ENCODE results near the gene COLEC12.

Gene COLEC12

DNA sequence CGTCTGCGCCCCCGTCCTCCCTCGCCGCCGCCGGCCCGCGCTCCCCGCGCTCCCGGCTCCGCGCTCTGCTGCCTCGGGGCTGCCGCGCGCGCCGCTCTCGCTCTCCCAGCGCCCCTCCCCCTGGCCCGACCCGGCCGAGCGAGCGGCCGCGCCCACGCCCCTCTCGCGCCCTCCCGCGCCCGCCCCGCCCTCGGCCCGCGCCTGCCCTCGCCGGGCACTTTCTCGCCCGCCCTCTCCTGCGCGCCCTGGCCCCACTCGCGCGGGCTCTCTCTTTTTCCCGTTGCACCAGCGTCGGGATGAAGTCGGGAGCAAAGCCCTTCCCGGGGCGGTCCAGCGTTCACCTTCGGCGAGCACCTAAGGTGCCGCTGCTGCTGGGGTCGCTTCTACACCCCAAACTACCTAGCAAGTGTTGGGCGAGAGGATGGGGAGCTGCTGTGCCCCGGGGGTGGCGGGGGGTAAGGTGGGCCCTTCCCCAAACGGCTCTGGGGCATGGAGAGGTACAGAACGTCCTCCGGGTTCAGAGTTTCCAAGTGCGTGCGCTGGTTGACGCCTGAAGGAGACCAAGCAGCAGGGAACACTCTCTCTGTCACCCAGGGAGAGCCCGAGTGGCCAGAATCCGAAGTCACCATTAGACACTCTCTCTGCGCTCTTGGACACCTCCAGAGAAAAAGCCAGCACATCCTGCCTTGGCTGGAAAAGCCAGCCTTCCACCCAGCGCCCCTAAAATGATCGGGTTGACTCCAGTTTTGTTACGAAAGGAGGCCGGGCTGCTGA lies at the start of gene COLEC12:
Gene COLEC12 (minus strand): TSS at position 70 of the 774 bp plus-strand sequence. CDS start 187 bp downstream, outside the sequence.
- no peak for DNase-seq (ENCODE audit: low spot score)

DNA sequence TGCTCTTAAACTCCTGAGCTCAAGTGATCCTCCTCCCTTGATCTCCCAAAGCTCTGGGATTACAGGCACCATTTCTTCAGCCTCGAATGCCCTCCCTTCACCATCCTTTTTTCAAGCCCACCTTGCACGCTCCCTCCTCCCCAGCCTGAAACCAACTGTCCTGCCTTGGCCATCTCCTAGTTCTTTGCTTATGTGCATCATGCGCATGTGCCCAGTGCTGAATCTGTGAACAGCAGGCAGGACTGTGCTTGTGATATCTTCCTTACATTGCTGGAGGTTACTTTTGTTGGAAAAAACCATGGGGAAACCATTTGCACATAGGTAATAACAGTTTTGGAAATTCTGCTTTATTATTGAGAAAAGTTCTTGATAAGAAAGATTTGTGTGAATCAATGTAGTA lies 49.5 kb upstream of the COLEC12 start:
- DNase-seq (ENCODE audit: low spot score), result no peak

DNA sequence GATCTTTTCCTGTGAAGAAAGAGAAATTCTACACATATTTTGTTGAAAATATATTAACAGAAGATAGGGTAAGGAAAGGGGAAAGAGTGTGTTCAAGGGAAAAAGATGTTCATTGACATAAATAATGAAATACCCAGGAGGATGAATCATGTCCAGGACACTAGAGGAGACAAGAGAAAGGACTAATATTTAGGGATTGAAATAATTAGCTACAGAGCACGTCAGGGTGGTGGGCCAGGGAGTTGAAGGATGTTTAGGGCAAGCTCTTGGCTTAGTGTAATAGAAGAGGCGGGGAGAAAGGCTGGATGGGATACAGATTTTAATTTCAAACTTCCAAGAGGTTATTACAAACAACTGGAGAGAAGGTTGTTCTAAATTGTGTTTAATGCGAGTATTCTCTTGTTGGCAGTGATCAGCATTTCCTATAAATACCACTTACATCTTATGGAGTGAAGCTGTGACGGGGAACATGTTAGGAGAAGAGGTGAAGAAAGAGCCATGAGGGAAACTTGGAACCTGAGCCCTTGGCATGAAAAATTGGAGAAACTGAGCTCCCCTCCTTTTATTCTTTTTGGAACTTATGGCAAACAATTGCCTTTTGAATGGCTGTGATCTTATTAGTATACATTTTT lies 43.1 kb upstream of the COLEC12 start:
- DNase-seq (ENCODE audit: low spot score), result no peak

DNA sequence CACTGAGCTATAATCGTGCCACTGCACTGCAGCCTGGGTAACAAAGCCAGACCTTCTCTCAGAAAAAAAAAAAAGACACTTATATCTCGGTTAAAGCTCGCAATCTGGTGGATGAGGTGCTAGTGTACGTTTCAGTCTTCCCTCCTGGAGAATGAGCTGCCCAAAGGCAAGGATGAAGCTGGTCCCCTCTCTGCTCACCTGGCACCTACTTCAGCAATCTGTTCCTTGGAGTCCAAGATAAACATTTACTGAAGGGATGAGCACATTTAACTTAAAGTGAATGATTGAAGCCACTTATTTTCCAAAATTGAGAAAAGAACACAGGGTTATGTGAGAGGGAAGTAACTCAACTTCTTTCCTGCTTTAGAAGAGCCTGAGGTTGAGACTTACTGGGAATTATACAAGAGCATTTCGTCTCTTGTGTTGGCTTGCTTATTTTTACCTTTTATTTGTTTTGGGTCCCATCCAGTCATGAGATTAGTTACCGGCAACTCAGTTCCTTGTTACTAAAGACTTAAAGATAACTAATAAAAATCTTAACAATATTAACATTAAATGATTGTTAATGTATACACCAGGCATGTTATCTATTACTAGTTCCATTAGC lies 33.6 kb upstream of the COLEC12 start:
- DNase-seq (ENCODE audit: low spot score), result no peak

DNA sequence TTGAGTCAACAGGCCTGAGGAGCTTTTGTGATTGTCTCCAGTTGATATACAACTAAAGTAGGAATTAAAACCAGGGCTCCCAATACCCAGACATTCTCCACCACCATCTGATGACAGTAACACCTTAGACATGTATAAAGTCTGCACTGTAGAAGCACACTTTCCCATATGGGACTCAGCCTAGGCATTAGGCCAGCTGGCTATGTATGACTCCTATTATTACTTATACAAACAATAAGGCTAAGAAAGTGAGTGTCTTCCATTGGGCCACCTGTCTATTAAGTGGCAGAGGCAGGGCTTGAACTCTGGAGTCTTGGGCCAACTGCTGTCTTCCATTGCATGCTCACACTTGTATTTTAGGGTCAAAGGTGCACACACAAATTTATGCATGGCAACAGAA lies 32.1 kb upstream of the COLEC12 start:
- DNase-seq (ENCODE audit: low spot score), result no peak

DNA sequence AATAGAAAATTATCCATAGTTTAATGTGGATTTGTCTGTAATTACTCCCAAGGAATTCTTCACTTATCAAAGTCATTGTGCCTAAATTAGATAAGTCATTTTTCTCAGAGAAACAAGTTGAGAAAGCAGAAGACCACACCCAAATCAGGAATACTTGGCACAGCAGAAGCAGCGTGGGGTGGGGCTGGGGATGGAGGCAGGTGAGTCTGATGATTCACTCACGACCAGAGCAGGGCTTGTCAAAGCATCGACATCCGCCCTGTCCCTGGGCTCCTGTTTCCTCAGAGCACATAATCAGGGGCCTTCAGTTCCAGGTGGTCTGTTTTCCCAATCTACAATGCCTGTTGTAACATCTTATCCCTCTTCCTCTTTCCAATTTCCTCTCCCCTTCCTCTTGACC lies 31.5 kb upstream of the COLEC12 start:
- DNase-seq (ENCODE audit: low spot score), result no peak

DNA sequence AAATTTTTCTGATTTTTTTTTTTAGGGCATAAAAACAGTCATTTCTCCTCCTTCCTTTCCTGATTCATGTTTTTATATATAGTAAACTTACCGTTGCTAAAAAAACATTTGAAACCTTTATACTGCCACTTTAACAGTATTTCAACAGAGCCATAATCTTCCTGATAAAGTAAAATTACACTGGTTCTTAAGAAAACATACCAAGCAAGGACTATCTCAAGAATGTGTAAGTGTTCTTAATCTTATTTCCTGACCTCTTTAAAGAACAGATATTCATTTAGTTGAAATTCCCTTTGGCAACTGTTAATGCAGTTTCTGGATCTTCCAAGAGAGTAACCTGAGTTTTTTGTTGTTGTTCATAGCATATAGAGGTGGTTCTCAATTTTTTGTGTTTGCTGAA lies 26.6 kb upstream of the COLEC12 start:
- DNase-seq (ENCODE audit: low spot score), result no peak

DNA sequence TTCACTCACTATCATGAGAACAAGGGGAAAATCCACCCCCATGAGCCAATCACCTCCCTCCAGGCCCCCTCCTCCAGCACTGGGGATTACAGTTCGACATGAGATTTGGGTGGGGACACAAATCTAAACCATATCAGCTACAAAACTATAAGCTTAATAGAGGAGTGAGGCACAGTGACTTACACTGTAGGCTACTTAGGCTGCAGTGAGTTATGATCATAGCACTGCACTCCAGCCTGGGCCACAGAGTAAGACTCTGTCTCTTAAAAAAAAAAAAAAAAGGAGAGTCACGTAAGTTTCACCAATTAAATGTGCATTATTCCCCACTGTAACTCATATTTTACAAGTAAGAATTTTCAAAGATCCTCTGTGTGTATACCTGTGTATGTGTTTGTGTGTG lies 26.2 kb upstream of the COLEC12 start:
- DNase-seq (ENCODE audit: low spot score), result no peak

DNA sequence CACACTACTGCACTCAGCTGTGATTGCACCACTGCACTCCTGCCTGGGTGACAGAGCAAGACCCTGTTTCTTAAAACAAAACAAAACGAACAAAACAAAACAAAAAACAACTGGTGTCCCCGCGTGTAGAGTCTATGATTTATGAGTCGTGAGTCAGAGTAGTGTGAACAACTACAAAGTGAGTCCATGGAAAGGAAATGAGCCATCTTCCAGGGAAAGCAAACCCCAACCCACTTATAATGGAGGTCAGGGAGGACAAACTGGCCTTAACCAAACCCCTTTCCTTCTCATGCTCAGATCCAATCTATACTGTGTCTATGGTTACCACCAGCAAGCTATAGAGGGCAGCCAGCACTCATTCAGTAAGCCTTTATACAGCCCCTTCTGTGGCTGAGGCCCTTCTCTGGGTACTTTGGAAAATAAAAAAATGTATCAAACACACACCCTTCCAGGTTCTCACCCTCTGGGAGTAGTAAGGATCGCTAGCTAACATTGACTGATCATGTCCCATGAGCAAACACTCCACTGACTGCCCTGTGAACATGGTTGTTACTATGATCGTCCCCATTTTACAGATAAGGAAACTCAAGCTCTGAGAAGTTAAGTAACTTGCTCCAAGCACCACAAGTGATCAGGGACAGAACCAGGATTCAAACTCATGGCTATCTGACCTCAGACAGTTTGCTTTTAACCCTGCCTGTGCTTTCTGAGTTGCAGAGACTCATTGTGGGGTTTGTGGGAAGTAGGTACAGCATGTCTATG lies 24.7 kb upstream of the COLEC12 start:
- DNase-seq (ENCODE audit: low spot score), result no peak

DNA sequence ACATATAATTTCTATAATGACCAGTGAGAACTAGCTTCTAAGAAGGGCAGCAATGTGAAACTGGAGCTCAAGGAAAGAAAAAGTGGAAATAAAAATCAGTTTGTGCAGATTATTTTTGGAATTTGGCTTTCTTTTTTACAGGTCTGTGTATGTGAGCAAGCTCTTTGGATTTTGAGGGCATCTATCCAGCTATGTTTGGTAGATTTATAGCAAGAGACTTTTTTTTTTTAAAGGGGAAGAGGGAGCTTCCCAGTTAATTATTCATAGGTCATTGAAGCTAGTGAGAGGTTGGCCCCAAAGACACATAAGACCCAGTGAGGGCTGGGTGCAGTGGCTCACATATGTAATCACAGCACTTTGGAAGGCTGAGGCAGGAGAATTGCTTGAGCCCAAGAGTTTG lies 24.0 kb upstream of the COLEC12 start:
- DNase-seq (ENCODE audit: low spot score), result no peak

DNA sequence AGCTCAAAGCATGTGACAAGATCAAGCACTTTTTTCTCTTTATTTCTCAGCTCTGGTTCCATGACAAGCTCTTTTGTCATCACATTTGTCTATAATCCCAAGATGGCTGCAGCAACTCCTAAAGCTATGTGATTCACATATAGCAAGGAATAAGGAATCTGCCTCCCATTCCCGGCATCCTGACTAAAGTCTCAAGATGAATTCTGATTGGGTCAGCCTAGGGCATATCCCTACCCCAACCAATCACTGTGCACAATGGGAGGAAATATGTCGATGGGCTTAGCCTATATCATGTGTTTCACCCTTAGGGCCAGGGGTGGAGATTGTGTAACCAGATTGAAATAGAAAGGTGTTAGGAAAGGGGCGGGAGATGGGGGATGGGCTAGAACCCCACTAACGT lies 23.1 kb upstream of the COLEC12 start:
- no peak for DNase-seq (ENCODE audit: low spot score)

DNA sequence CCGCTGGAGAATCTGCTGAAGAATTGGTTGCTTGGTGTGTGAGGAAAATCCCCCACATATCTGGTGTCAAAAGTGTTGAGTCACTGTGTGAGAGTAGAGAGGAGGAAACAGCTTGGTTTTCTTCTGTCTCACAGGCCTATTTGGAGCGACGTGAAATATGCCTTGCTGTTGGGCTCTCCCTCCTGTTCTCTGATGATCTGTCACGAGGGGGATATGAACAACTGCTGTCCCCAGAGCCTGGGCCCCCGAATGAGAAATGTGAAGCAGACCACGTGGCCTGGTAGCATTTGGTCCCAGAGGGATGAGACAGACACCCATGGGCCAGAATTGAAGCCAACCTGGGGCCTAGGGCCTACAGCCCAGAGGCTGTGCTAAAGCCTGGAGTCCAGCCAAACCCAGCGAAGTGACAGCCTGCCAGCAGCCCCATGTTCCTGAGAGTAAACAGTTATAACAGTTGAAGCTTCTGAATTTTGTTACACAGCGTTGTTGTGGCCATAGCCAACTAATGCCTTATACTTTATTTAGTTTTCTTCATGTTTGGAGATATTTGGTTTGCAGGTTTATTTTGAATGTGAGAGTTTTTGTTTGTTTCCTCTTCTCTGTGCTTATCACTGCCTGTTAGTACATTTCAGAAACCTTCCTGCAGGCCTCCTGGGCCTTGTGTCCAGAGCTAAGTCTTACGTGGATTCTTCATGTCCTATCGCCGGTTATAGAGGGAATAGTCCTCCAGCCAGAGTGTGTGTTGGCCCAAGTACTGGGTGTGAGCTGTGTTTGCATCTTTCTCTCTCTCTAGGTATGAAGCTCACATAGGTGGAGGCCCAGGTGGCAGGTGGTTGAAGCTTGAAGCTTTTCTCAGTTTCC lies 18.7 kb upstream of the COLEC12 start:
- DNase-seq (ENCODE audit: low spot score), result no peak

DNA sequence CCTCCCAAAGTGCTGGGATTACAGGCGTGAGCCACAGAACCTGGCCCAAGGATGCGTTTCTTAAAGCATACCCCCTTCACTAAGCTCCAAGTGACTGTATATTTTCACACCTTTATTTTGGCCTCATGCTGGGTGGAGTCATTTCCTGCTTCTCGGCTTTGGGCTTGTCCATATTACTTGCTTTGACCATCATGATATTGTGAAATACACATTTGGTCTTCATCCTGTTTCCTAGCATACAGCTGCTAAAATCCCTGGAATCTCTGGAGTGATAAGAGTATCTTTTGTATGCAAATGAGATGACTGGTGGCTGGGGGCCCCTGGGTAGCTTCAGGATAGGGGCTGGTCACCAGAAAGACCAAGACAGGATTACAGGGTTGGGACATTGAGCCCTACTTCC lies 17.6 kb upstream of the COLEC12 start:
- no peak for DNase-seq (ENCODE audit: low spot score)

DNA sequence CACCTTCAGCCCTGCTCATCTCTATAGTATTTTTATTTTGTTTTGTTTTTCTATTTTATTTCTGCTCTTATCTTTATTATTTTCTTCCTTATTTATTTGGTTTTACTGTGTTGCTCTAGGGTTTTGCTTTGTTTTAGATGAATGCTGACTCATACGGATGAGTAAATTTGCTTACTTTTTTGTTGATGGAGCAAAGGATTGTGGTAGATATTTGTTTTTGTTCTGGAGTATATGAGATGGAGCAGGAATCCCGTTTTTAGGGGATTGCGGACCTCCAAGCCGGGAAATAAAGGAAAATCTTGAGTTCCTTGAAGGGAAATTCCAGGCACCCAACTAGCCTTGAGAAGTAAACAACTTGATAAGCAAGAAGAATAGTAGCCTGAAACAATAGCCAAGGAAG lies 15.3 kb upstream of the COLEC12 start:
- DNase-seq (ENCODE audit: low spot score), result no peak

DNA sequence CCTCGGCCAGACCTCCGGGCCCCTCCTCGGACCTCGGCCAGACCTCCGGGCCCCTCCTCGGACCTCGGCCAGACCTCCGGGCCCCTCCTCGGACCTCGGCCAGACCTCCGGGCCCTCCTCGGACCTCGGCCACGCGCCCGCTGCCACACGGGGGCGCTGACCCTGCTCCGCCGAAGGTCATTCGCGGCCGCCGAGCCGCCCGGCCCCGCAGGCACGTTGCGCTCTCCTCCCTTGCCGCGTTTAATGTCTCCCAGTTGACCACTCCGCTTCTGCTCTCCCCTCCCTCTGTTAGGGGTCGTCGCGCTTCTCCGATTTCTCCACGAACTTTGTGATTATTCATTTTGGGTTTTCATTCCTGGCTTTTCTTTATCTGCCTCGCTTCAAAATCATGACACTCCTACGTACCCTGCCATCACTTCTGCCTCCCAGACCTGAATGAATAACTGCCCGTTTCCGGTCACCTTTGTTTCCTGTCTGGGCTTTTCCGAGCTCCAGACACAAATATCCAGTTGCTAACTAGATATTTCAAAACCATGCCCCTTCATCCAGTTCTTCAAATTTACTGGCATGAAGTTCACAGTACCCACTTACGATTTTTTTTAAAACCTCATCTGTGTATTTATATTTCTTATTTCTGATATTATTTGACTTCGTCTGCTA lies 14.8 kb upstream of the COLEC12 start:
- DNase-seq (ENCODE audit: low spot score), result no peak

DNA sequence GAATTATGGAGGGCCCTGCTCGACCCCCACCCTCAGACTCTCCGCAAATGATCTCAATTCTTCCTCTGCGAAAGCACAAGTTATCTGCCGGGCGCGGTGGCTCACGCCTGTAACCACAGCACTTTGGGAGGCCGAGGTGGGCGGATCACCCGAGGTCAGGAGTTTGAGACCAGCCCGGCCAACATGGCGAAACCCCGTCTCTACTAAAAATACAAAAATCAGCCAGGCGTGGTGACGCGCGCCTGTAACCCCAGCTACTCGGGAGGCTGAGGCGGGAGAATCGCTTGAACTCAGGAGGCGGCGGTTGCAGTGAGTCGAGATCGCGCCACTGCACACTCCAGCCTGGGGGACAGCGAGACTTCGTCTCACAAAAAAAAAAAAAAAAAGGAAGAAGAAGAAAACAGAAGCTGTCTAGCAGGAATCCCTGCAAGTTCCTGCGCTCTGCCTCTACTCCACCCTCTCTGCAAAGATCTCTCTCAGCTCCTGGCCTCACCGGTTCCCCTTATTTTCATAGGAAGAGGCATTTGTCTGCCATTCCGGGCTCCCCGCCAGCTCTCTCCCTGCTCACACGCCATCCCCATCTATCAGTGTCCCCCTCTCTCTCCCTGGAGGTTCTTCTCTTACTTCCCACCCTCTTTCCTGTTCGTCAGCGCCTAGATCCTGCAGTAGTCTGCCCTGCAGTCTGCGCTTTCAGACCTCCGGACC lies 13.5 kb upstream of the COLEC12 start:
- DNase-seq (ENCODE audit: low spot score), result no peak

DNA sequence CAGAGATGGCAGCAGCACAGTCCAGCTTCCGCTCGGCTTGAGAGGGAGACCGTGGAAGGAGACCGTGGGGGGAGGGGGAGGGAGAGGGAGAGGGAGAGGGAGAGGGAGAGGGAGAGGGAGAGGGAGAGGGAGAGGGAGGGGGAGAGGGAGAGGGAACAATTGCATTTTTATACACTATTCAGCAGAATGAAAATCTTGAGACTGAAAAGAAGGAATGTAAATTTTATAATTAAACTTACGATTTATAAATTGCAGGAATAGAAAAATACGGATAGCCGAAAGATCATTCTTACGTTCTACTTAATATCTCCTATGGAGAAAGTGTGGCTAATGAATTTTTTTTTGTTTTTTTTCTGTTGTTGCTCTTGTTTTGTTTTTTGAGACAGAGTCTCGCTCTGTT lies 12.5 kb upstream of the COLEC12 start:
- no peak for DNase-seq (ENCODE audit: low spot score)

DNA sequence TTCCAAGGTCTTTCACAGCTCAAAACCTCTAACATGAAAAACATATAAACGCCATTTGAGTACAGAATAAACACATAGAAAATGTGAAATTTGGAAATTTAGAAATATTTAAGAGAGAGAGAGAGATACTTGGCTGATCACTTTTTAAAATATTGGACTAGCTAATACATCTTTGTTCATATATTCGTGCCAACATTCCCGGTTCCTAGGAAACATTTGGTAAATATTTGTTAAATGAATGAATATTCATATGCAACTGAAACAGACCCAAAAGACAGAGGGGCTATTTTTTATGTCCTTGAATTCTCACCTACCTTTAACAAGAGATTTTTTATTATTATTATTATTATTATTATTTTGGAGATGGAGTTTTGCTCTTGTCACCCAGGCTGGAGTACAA lies 8.3 kb upstream of the COLEC12 start:
- DNase-seq (ENCODE audit: low spot score), result no peak

DNA sequence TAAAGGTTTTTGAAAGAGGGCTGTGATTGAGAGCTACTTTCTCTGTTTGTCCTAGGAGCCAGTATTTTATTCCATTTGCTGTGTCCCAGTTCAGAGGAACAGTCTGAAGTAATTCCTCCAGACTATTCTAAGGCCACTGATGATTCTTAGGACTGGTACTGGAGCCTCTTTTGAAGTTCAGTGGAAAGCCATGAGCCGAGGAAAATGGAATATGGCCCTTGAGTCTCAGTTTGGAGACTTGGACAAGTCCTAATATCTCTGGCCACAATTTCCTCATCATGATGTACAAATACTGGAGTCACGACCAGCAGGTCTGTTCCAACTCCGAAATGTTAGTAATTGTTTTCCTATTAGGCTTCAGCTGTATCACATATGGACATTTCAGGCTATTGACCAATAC lies 7.1 kb upstream of the COLEC12 start:
- DNase-seq (ENCODE audit: low spot score), result no peak

DNA sequence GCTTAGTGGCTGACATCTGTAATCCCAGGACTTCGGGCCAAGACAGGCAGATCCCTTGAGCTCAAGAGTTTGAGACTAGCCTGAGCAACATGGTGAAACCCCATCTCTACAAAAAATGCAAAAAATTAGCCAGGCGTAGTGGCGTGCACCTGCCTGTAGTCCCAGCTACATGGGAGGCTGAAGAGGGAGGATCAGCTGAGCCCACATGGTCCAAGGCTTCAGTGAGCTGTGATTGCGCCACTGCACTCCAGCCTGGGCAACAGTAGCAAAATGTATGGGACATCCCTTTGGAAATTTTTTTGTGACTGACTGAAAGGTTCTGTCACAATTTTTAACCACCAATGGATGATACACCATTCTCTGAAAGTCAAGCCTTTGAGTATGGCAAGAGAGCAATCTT lies 6.3 kb upstream of the COLEC12 start:
- DNase-seq (ENCODE audit: low spot score), result no peak

DNA sequence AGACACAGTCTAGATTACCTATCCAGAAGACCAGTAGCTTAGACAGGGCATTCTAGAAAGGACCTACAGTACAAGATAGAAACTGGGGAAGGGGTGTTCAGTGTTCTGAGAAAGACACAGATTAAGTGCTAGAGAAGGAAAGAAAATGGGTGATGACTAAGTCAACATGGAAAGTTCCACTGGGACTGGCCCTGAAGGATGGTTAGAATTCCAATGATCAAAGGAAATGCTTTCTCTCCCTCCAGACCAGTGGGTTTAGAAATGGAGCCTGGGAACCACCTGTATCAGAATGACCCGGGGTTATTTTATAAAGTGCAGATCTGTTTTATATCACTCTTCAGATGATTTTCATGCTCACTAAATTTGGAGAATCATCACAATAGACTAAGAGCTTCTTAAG lies 5.8 kb upstream of the COLEC12 start:
- DNase-seq (ENCODE audit: low spot score), result no peak
